ENCODE measurements around the gene ALKBH6. TPM values are rescaled to one million over a fixed set of nuclear protein-coding genes. Genes with fewer than 3 reads are reported as not detected.

ALKBH6 gene
- total and polyA plus RNA-seq, 2 of the 13 experiments (the other 11 are each of a cell fraction or from before 2014, with no cell fraction given) = 13.7 to 18.1 TPM

DNA sequence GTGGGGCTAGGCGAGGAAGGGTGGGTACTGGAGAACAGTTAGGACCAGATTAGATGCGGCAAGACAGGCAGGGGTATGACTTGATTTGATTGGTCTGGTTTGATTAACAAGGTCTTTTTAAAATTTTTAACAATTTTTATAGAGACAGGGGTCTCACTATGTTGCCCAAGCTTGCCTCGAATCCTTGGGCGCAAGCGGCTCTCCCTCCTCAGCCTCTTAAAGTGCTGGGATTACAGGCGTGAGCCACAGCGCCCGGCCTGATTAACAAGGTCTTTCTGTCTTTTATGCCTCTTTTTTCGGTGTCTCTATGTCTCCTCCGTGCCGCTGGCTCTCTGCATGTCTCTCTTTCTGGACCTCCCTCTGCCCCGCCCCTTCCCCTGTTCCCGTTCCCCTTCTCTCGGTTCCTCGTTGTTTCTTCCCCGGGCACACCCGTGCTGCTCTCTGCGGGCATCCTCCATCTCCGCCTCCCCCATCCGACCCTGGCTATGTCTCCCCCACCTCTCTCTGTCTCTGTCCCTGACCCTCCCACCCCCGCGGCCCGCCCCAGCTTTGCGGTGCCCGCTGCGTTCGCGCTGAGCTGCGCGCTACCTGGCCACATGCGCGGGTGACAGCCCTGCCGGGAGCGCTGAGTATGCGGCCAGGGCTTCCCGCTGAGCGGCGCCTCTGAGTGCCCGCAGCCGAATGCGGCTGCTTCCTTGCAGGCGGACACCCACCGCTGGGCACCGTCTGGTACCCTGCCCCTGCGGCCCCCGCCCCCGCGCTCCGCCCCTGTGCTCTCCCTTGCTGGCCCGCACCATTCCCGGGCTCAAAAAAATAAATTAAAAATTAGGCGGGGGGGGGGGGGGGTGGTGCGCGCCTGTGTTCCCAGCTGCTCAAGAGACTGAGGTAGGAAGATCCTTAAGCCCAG is 27.1 kb downstream of the ALKBH6 start (continued):
- TF ChIP-seq, protein P1, sequence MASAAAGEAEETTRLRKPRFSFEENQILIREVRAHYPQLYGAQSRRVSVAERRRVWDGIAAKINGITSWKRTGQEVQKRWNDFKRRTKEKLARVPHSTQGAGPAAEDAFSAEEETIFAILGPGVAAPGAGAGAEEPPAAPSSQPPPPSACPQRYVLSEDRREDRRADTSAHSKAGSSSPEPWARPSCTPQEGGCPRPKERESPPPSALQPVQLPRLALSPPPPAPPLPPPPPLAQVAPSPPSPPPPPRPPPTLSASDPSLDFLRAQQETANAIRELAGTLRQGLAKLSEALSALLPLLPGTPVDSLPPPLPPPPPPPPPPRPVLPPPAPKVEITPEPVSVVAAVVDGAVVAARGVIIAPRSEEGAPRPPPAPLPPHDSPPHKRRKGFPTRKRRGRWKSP (CRISPR knock-in tag; IDR thresholded peaks at IDR 0.05) = peak; percentile 75; the same call in 1 of the 2 replicates
- no peak for TF ChIP-seq FOXJ3 (CRISPR knock-in tag; IDR thresholded peaks at IDR 0.05; ENCODE audit: borderline replicate concordance)
- TF ChIP-seq MTF2 (CRISPR knock-in tag; IDR thresholded peaks at IDR 0.05; ENCODE audit: borderline replicate concordance) = peak; percentile 38; the same call in 1 of the 2 replicates
- no peak for TF ChIP-seq ZNF441 (CRISPR knock-in tag; IDR thresholded peaks at IDR 0.05; ENCODE audit: borderline replicate concordance)
- TF ChIP-seq, protein P2, sequence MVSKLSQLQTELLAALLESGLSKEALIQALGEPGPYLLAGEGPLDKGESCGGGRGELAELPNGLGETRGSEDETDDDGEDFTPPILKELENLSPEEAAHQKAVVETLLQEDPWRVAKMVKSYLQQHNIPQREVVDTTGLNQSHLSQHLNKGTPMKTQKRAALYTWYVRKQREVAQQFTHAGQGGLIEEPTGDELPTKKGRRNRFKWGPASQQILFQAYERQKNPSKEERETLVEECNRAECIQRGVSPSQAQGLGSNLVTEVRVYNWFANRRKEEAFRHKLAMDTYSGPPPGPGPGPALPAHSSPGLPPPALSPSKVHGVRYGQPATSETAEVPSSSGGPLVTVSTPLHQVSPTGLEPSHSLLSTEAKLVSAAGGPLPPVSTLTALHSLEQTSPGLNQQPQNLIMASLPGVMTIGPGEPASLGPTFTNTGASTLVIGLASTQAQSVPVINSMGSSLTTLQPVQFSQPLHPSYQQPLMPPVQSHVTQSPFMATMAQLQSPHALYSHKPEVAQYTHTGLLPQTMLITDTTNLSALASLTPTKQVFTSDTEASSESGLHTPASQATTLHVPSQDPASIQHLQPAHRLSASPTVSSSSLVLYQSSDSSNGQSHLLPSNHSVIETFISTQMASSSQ (IDR thresholded peaks at IDR 0.05; ENCODE audit: low read depth) = no peak
- TF ChIP-seq, protein P2 (CRISPR knock-in tag; IDR thresholded peaks at IDR 0.05; ENCODE audit: borderline replicate concordance) = no peak
- TF ChIP-seq, protein P3, sequence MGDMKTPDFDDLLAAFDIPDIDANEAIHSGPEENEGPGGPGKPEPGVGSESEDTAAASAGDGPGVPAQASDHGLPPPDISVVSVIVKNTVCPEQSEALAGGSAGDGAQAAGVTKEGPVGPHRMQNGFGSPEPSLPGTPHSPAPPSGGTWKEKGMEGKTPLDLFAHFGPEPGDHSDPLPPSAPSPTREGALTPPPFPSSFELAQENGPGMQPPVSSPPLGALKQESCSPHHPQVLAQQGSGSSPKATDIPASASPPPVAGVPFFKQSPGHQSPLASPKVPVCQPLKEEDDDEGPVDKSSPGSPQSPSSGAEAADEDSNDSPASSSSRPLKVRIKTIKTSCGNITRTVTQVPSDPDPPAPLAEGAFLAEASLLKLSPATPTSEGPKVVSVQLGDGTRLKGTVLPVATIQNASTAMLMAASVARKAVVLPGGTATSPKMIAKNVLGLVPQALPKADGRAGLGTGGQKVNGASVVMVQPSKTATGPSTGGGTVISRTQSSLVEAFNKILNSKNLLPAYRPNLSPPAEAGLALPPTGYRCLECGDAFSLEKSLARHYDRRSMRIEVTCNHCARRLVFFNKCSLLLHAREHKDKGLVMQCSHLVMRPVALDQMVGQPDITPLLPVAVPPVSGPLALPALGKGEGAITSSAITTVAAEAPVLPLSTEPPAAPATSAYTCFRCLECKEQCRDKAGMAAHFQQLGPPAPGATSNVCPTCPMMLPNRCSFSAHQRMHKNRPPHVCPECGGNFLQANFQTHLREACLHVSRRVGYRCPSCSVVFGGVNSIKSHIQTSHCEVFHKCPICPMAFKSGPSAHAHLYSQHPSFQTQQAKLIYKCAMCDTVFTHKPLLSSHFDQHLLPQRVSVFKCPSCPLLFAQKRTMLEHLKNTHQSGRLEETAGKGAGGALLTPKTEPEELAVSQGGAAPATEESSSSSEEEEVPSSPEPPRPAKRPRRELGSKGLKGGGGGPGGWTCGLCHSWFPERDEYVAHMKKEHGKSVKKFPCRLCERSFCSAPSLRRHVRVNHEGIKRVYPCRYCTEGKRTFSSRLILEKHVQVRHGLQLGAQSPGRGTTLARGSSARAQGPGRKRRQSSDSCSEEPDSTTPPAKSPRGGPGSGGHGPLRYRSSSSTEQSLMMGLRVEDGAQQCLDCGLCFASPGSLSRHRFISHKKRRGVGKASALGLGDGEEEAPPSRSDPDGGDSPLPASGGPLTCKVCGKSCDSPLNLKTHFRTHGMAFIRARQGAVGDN (CRISPR knock-in tag; IDR thresholded peaks at IDR 0.05) = peak; percentile 51
- no peak for TF ChIP-seq KIAA2018 (CRISPR knock-in tag; IDR thresholded peaks at IDR 0.05; ENCODE audit: borderline replicate concordance)

Measured in HepG2 (cell line).